ENCODE data around the gene DYRK2. TPM values are rescaled to one million over a fixed set of nuclear protein-coding genes. Genes with fewer than 3 reads are reported as not detected.

The DYRK2 gene
- total and polyA plus RNA-seq, 10 of the 15 experiments (the other 5 are each of a cell fraction or from before 2014, with no cell fraction given), result 3.1 to 35.9 (median 12.2) TPM

DNA sequence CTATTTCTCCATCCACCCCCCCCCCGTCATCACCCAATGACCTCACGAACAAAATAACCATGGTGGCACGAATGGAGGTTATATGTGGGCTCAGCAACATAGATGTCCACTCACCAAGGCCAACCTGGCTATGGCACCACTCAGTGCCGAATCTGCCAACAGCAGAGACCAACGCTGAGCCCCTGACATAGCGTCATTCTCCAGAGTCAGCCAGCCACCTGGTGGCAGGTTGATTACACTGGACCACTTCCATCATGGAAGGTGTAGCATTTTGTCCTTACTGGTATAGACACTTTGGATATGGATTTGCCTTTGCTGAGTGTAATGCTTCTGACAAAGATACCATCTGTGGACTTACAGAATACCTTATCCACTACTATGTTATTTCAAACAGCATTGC is 24.2 kb upstream of the DYRK2 start:
- CTCF ChIA-PET, result no interaction called here
- POLR2A ChIA-PET, result no interaction called here
- H3K79me2 ChIP-seq (ENCODE audit: control insufficient read depth, insufficient read depth, low read length), result no peaks in the 10 kb centered on the region
- no peak for FAIRE-seq
- SMC1A ChIA-PET (ENCODE audit: uncharacterized antibody, unreplicated experiment), result no interaction called here
- TF ChIP-seq TCF7 (IDR thresholded peaks at IDR 0.05; ENCODE audit: borderline replicate concordance), result no peak
- no peak for ATAC-seq
- no peak for DNase-seq (ENCODE audit: low read depth, low spot score)
- intact Hi-C loops (cut with micrococcal nuclease; ENCODE audit: unreplicated experiment) (no loop called here), in situ Hi-C loops (cut with MboI) (no loop called here)
- H4K20me1 ChIP-seq (ENCODE audit: control insufficient read depth, insufficient read depth), result no peaks in the 10 kb centered on the region
- BruUV-seq (replicated peaks), result no TSS peak
- H3K4me2 ChIP-seq (ENCODE audit: control insufficient read depth, insufficient read depth), result no peak overlapping the region
- no peaks in the 10 kb centered on the region for H3K27me3 ChIP-seq (replicated peaks in 1 of 2; ENCODE audit: control insufficient read depth in 2 of 2, insufficient read depth in 2 of 2, low read length in 1 of 2)
- 77% methylated on average over 6 of the region's 6 CpGs for WGBS (ENCODE audit: insufficient coverage, insufficient replicate concordance, low lambda C conversion rate, missing lambda C conversion rate)
- RAD21 ChIA-PET (ENCODE audit: unreplicated experiment), result no interaction called here
- H3K9me3 ChIP-seq (replicated peaks; ENCODE audit: control insufficient read depth, insufficient read depth, low read length), result no peaks in the 10 kb centered on the region
- H3K4me3 ChIP-seq, result no peak overlapping the region
- H3K36me3 ChIP-seq (ENCODE audit: control insufficient read depth in 2 of 2, insufficient read depth in 2 of 2, low read length in 1 of 2), result no peaks in the 10 kb centered on the region
- H3K4me1 ChIP-seq (ENCODE audit: control insufficient read depth, insufficient read depth, low read length), result no peaks in the 10 kb centered on the region
- no peak overlapping the region for H2AFZ ChIP-seq (ENCODE audit: control insufficient read depth, low read depth, low read length)
- H3K27ac ChIP-seq (ENCODE audit: control insufficient read depth, insufficient read depth), result no peak overlapping the region
- H3K9ac ChIP-seq (ENCODE audit: control insufficient read depth, insufficient read depth, low read length), result no peak overlapping the region

DNA sequence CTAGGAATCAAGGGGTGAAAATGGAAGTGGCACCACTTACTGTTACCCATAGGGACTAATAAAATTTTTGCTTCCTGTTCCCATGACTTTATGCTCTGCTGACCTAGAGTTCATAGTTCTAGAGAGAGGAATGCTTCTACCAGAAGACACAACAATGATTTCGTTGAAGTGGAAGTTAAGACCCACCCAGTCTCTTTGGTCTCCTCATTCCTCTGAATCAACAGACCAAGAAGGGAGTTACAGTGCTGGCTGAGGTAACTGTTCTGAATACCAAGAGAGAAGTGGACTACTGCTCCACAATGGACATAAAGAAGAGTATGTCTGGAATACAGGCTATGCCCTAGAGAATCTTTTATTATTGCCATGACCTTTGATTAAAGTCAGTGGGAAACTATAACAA is 23.5 kb upstream of the DYRK2 start:
- WGBS (ENCODE audit: insufficient coverage, insufficient replicate concordance, low lambda C conversion rate, missing lambda C conversion rate), result 39% methylated on average over 1 of the region's 1 CpG
- TF ChIP-seq, protein P1, sequence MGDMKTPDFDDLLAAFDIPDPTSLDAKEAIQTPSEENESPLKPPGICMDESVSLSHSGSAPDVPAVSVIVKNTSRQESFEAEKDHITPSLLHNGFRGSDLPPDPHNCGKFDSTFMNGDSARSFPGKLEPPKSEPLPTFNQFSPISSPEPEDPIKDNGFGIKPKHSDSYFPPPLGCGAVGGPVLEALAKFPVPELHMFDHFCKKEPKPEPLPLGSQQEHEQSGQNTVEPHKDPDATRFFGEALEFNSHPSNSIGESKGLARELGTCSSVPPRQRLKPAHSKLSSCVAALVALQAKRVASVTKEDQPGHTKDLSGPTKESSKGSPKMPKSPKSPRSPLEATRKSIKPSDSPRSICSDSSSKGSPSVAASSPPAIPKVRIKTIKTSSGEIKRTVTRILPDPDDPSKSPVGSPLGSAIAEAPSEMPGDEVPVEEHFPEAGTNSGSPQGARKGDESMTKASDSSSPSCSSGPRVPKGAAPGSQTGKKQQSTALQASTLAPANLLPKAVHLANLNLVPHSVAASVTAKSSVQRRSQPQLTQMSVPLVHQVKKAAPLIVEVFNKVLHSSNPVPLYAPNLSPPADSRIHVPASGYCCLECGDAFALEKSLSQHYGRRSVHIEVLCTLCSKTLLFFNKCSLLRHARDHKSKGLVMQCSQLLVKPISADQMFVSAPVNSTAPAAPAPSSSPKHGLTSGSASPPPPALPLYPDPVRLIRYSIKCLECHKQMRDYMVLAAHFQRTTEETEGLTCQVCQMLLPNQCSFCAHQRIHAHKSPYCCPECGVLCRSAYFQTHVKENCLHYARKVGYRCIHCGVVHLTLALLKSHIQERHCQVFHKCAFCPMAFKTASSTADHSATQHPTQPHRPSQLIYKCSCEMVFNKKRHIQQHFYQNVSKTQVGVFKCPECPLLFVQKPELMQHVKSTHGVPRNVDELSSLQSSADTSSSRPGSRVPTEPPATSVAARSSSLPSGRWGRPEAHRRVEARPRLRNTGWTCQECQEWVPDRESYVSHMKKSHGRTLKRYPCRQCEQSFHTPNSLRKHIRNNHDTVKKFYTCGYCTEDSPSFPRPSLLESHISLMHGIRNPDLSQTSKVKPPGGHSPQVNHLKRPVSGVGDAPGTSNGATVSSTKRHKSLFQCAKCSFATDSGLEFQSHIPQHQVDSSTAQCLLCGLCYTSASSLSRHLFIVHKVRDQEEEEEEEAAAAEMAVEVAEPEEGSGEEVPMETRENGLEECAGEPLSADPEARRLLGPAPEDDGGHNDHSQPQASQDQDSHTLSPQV (IDR thresholded peaks at IDR 0.05), result no peak
- TF ChIP-seq GATAD2B (conservative IDR thresholded peaks at IDR 0.05; ENCODE audit: low read depth) (no peak), ZBED1 (IDR thresholded peaks at IDR 0.05; ENCODE audit: borderline replicate concordance) (no peak), CEBPB (IDR thresholded peaks at IDR 0.05; ENCODE audit: borderline replicate concordance in 1 of 2, low read depth in 2 of 2, low read length in 2 of 2) (no peak), EED (IDR thresholded peaks at IDR 0.05; ENCODE audit: low read depth) (no peak), NBN (IDR thresholded peaks at IDR 0.05) (no peak)
- TF ChIP-seq, protein P2, sequence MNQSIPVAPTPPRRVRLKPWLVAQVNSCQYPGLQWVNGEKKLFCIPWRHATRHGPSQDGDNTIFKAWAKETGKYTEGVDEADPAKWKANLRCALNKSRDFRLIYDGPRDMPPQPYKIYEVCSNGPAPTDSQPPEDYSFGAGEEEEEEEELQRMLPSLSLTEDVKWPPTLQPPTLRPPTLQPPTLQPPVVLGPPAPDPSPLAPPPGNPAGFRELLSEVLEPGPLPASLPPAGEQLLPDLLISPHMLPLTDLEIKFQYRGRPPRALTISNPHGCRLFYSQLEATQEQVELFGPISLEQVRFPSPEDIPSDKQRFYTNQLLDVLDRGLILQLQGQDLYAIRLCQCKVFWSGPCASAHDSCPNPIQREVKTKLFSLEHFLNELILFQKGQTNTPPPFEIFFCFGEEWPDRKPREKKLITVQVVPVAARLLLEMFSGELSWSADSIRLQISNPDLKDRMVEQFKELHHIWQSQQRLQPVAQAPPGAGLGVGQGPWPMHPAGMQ (IDR thresholded peaks at IDR 0.05; ENCODE audit: borderline replicate concordance), result no peak
- Histone ChIP-seq H3K27me3 (replicated peaks in 1 of 2; ENCODE audit: control insufficient read depth in 2 of 2, insufficient read depth in 2 of 2, low read length in 1 of 2) (no peaks in the 10 kb centered on the region), H3K4me1 (ENCODE audit: control insufficient read depth, insufficient read depth, low read length) (no peaks in the 10 kb centered on the region), H3K9me3 (replicated peaks; ENCODE audit: control insufficient read depth, insufficient read depth, low read length) (no peaks in the 10 kb centered on the region), H2AFZ (ENCODE audit: control insufficient read depth, low read depth, low read length) (no peak overlapping the region), H3K79me2 (ENCODE audit: control insufficient read depth, insufficient read depth, low read length) (no peaks in the 10 kb centered on the region), H3K36me3 (ENCODE audit: control insufficient read depth in 2 of 2, insufficient read depth in 2 of 2, low read length in 1 of 2) (no peaks in the 10 kb centered on the region), H3K9ac (ENCODE audit: control insufficient read depth, insufficient read depth, low read length) (no peak overlapping the region), H3K4me2 (ENCODE audit: control insufficient read depth, insufficient read depth) (no peak overlapping the region), H4K20me1 (ENCODE audit: control insufficient read depth, insufficient read depth) (no peaks in the 10 kb centered on the region), H3K4me3 (no peak overlapping the region), H3K27ac (ENCODE audit: control insufficient read depth, insufficient read depth) (no peak overlapping the region)
- ChIA-PET POLR2A (no interaction called here), CTCF (no interaction called here), SMC1A (ENCODE audit: uncharacterized antibody, unreplicated experiment) (no interaction called here), RAD21 (ENCODE audit: unreplicated experiment) (no interaction called here)
- DNase-seq (ENCODE audit: low read depth, low spot score), result no peak
- intact Hi-C loops (cut with micrococcal nuclease; ENCODE audit: unreplicated experiment), result no loop called here
- in situ Hi-C loops (cut with MboI), result no loop called here
- ATAC-seq, result no peak
- BruUV-seq (replicated peaks), result no TSS peak
- no peak for FAIRE-seq
